H1 (cell line): ENCODE data around the gene GARNL3. TPM values are rescaled to one million over a fixed set of nuclear protein-coding genes. Genes with fewer than 3 reads are reported as not detected.

Experiments
- BACH1 ChIP-seq: IDR thresholded peaks from 2 replicates; pipeline ENCODE4 v1.6.1; 2012; ENCODE audit warnings: low read length, improper control_type of control experiment
- BCL11A ChIP-seq, 2 experiments: IDR thresholded peaks; one replicate each; pipeline ENCODE4 v1.6.1; 2011; ENCODE audit warnings: low read depth in 2 of 2, low read length in 2 of 2, mild to moderate bottlenecking in 2 of 2
- CTCF ChIP-seq, 3 experiments: IDR thresholded peaks; 1 replicate in 2 of 3; 2 replicates in 1 of 3; pipeline versions ENCODE4 v1.5.1 to v1.6.1; 2011; ENCODE audit warnings: low read length in 3 of 3, mild to moderate bottlenecking in 3 of 3, inconsistent platforms in 2 of 3, low read depth in 1 of 3, moderate library complexity in 1 of 3; ENCODE audit not compliant: insufficient read depth in 1 of 3; ENCODE audit errors: control extremely low read depth in 1 of 3
- E2F6 ChIP-seq: IDR thresholded peaks from 2 replicates; pipeline ENCODE4 v1.6.1; 2012; ENCODE audit warnings: inconsistent platforms
- EZH2 ChIP-seq: fragments of 200-600 bp; sonication (generic); IDR thresholded peaks from 2 replicates; pipeline ENCODE4 v1.7.1; 2012; ENCODE audit warnings: low read depth, mild to moderate bottlenecking, moderate library complexity, low read length, inconsistent platforms; ENCODE audit not compliant: severe bottlenecking
- JUN ChIP-seq: IDR thresholded peaks from 2 replicates; pipeline ENCODE4 v1.6.1; 2011; ENCODE audit warnings: low read depth, mild to moderate bottlenecking, improper control_type of control experiment, low read length
- KDM5A ChIP-seq: fragments of 200-600 bp; IDR thresholded peaks from 2 replicates; pipeline ENCODE4 v1.7.1; 2012; ENCODE audit warnings: mild to moderate bottlenecking, low read length, inconsistent platforms, mixed read lengths
- NRF1 ChIP-seq: IDR thresholded peaks from 2 replicates; pipeline ENCODE4 v1.6.1; 2011; ENCODE audit warnings: mild to moderate bottlenecking, low read depth, low read length, improper control_type of control experiment
- RAD21 ChIP-seq, 2 experiments: IDR thresholded peaks in 1 of 2; conservative IDR thresholded peaks in 1 of 2; 2 replicates each; pipeline ENCODE4 v1.6.1; 2011; ENCODE audit warnings: low read depth in 2 of 2, low read length in 2 of 2, improper control_type of control experiment in 1 of 2, inconsistent platforms in 1 of 2, mild to moderate bottlenecking in 1 of 2, moderate library complexity in 1 of 2
- ZNF274 ChIP-seq: IDR thresholded peaks from 2 replicates; pipeline ENCODE4 v1.7.0; 2012; ENCODE audit warnings: low read length, borderline replicate concordance; ENCODE audit errors: extremely low read depth
- polyA plus RNA-seq, 7 experiments: library from polyadenylated mRNA; depleted of rRNA in 3 of 7; stranded (reverse) in 5 of 7; unstranded in 2 of 7; fragments of >200 nt in 5 of 7; fragments of 200-250 nt in 2 of 7; gene quantifications; 1 replicate in 5 of 7; 2 replicates in 1 of 7; 4 replicates in 1 of 7; pipeline versions ENCODE4 v1.2.1 to v1.2.3, GENCODE V29; 2011 to 2013; ENCODE audit warnings: missing spikeins in 2 of 7, mixed read lengths in 2 of 7
- total RNA-seq: library from RNA; stranded (reverse); fragmentation: NEBNext Ultra II Directional; extraction: Animal tissue kit (Norgen Biotek cat#: 25700); gene quantifications from 2 replicates; pipeline ENCODE4 v1.2.1, GENCODE V29; 2021

GARNL3 gene
- total and polyA plus RNA-seq, 2 of the 8 experiments (the other 6 are each of a cell fraction or from before 2014, with no cell fraction given): 6.5 to 18.3 TPM

GRCh38 chr9:127397646-127398274 lies 133.2 kb downstream of the GARNL3 start (continued):
- TF ChIP-seq KDM5A: no peak
- no peak for TF ChIP-seq EZH2
- TF ChIP-seq BCL11A (IDR thresholded peaks at IDR 0.05; ENCODE audit: low read depth in 2 of 2, low read length in 2 of 2): no peak
- peak; percentile 58 to 64 for TF ChIP-seq RAD21 (IDR thresholded peaks at IDR 0.05 in 1 of 2, conservative IDR thresholded peaks at IDR 0.05 in 1 of 2; ENCODE audit: low read depth in 2 of 2, low read length in 2 of 2)
- TF ChIP-seq CTCF (IDR thresholded peaks at IDR 0.05; ENCODE audit: control extremely low read depth in 1 of 3, insufficient read depth in 1 of 3, low read depth in 1 of 3, low read length in 3 of 3): peak in 2 of 3 experiments; percentile 42 to 56; a peak in 3 of 4 replicates
- TF ChIP-seq BACH1: peak; percentile 7; the same call in 1 of the 2 replicates
- no peak for TF ChIP-seq NRF1
- no peak for TF ChIP-seq JUN
- no peak for TF ChIP-seq E2F6
- no peak for TF ChIP-seq ZNF274
